Activated CD8-positive, alpha-beta T cell treated with anti-CD3 and anti-CD28 coated beads for 36 hours (primary cell): ENCODE results near the gene HHIPL1. TPM values are rescaled to one million over a fixed set of nuclear protein-coding genes. Genes with fewer than 3 reads are reported as not detected.
"Not testable (repeated sequence)": the region's sequence is repeated elsewhere in the genome, so short reads cannot be mapped to it uniquely, and the experiment has no call there.

ENCODE experiments used
- ATAC-seq: fragments of 200-7000 bp; cut with Tn5 transposase; one replicate; pipeline ENCODE4 v1.10.0; 2021; ENCODE audit warnings: mild to moderate bottlenecking, moderate library complexity
- CTCF ChIA-PET: fragments of 350-600 bp; sonication (Branson Sonifier 250); formaldehyde crosslinking; loops from one replicate; lab custom pipeline; 2021; ENCODE audit warnings: antibody characterized with exemption; lab: Charles Lee
- POLR2A ChIA-PET: fragments of 350-600 bp; sonication (Branson Sonifier 250); formaldehyde crosslinking; loops from one replicate; lab custom pipeline; 2021; ENCODE audit warnings: antibody characterized with exemption; lab: Charles Lee
- DNase-seq: peaks from one replicate; pipeline ENCODE4 v3.0.0-alpha.2; 2020
- H3K27ac Mint-ChIP-seq: one replicate; pipeline ENCODE4 v1.8.0; 2021; ENCODE audit warnings: mild to moderate bottlenecking, mixed read lengths
- H3K27me3 Mint-ChIP-seq: one replicate; pipeline ENCODE4 v1.8.0; 2021; ENCODE audit warnings: mixed read lengths
- H3K36me3 Mint-ChIP-seq: one replicate; pipeline ENCODE4 v1.8.0; 2021; ENCODE audit warnings: low read depth, mixed read lengths
- H3K4me1 Mint-ChIP-seq: one replicate; pipeline ENCODE4 v1.8.0; 2021; ENCODE audit warnings: low read depth, mixed read lengths
- H3K4me3 Mint-ChIP-seq: one replicate; pipeline ENCODE4 v1.8.0; 2021; ENCODE audit warnings: mild to moderate bottlenecking, moderate library complexity, mixed read lengths
- H3K9me3 Mint-ChIP-seq: one replicate; pipeline ENCODE4 v1.8.0; 2021; ENCODE audit warnings: mixed read lengths
- CTCF ChIP-seq: fragments of 200-600 bp; IDR thresholded peaks from one replicate; pipeline ENCODE4 v1.8.0; 2022; ENCODE audit warnings: antibody characterized with exemption, mild to moderate bottlenecking
- intact Hi-C: fragments of 100-400 bp; cut with micrococcal nuclease; formaldehyde crosslinking; loops from one replicate; pipeline ENCODE4 v1.10.0; 2022
- total RNA-seq, 2 experiments: library from RNA; stranded (reverse); gene quantifications; one replicate each; pipeline ENCODE4 v1.2.3, GENCODE V29; 2021

HHIPL1 gene
- total RNA-seq, 2 experiments from 2014 or later: 0.05 to 0.07 TPM

GRCh38 chr14:99637624-99638023 is 7.3 kb upstream of the HHIPL1 start:
- TF ChIP-seq CTCF: no peak
- no peak for ATAC-seq
- Mint-ChIP-seq H3K4me3 (no peak overlapping the region), H3K27me3 (peaks cover 2% of the 10 kb centered on the region), H3K9me3 (no peaks in the 10 kb centered on the region), H3K36me3 (no peaks in the 10 kb centered on the region), H3K27ac (no peak overlapping the region), H3K4me1 (no peaks in the 10 kb centered on the region)
- CTCF ChIA-PET: no interaction called here
- no peak for DNase-seq
- POLR2A ChIA-PET: interaction anchor here (0.6 kb wide), 1 partner anchor 133 kb away, joined by 3 read pairs; no protein-coding TSS in a partner anchor
- intact Hi-C loops: no loop called here

- ATAC-seq, intact Hi-C loops, H3K36me3 Mint-ChIP-seq, H3K27ac Mint-ChIP-seq, H3K4me1 Mint-ChIP-seq, H3K4me3 Mint-ChIP-seq, CTCF ChIA-PET, DNase-seq, POLR2A ChIA-PET, H3K9me3 Mint-ChIP-seq: not testable (repeated sequence)
- H3K27me3 Mint-ChIP-seq: peaks cover 16% of the 10 kb centered on the region
Measured at GRCh38 chr14:99642771-99643170, 2.2 kb upstream of the HHIPL1 start.

- Mint-ChIP-seq H3K4me1 (no peaks in the 10 kb centered on the region), H3K4me3 (no peak overlapping the region), H3K36me3 (no peaks in the 10 kb centered on the region), H3K27ac (no peak overlapping the region), H3K9me3 (no peaks in the 10 kb centered on the region), H3K27me3 (peaks cover 16% of the 10 kb centered on the region)
- no peak for ATAC-seq
- POLR2A ChIA-PET: no interaction called here
- CTCF ChIA-PET: no interaction called here
- TF ChIP-seq CTCF: no peak
- DNase-seq: no peak
- intact Hi-C loops: no loop called here
Measured at GRCh38 chr14:99643343-99643742, 1.6 kb upstream of the HHIPL1 start.

- no peaks in the 10 kb centered on the region for H3K4me1 Mint-ChIP-seq
- H3K36me3 Mint-ChIP-seq: no peaks in the 10 kb centered on the region
- intact Hi-C loops: no loop called here
- H3K27ac Mint-ChIP-seq: no peak overlapping the region
- ChIA-PET POLR2A (no interaction called here), CTCF (no interaction called here)
- DNase-seq: no peak
- no peaks in the 10 kb centered on the region for H3K9me3 Mint-ChIP-seq
- H3K4me3 Mint-ChIP-seq: no peak overlapping the region
- no peak for TF ChIP-seq CTCF
- H3K27me3 Mint-ChIP-seq: peaks cover 16% of the 10 kb centered on the region
- no peak for ATAC-seq
Measured at GRCh38 chr14:99644035-99644587, 818 bp upstream of the HHIPL1 start.

- Mint-ChIP-seq H3K4me3 (no peak overlapping the region), H3K9me3 (no peaks in the 10 kb centered on the region)
Measured at GRCh38 chr14:99645545-99646505, 896 bp downstream of the HHIPL1 start.

More at GRCh38 chr14:99645545-99646505, 896 bp downstream of the HHIPL1 start:
- ChIA-PET POLR2A (no interaction called here), CTCF (interaction anchor here (0.9 kb wide), 1 partner anchor 11 kb away, joined by 3 read pairs; no protein-coding TSS in a partner anchor)
- Mint-ChIP-seq H3K36me3 (no peaks in the 10 kb centered on the region), H3K27ac (no peak overlapping the region), H3K4me1 (no peaks in the 10 kb centered on the region), H3K27me3 (peaks cover 16% of the 10 kb centered on the region)
- TF ChIP-seq CTCF: no peak
- ATAC-seq: no peak
- DNase-seq: no peak
- intact Hi-C loops: no loop called here
